Vagina (tissue), 2 donors: ENCODE data around the gene FGGY. TPM values are rescaled to one million over a fixed set of nuclear protein-coding genes. Genes with fewer than 3 reads are reported as not detected.
A peak's percentile ranks its signal among the peaks of the same experiment; 100 is the strongest.

ENCODE experiments used
- DNase-seq, 2 donors: peaks; one replicate each; pipeline ENCODE4 v3.0.0-alpha.2; 2017; ENCODE audit errors: extremely low spot score in 2 of 2
- H3K27ac ChIP-seq: fragments of 200-600 bp; sonication (generic); one replicate; pipeline ENCODE4 v1.5.1; 2019
- H3K27me3 ChIP-seq: fragments of 200-600 bp; sonication (generic); one replicate; pipeline ENCODE4 v1.5.1; 2019
- H3K36me3 ChIP-seq, 2 donors: fragments of 200-600 bp; sonication (generic); one replicate each; pipeline ENCODE4 v1.5.1; 2017 to 2019
- H3K4me1 ChIP-seq: fragments of 200-600 bp; sonication (generic); one replicate; pipeline ENCODE4 v1.5.1; 2019
- H3K4me3 ChIP-seq, 2 donors: fragments of 200-600 bp; sonication (generic); 1 replicate in 1 of 2; 2 replicates in 1 of 2; pipeline ENCODE4 v1.5.1; 2016 to 2019
- H3K9me3 ChIP-seq: fragments of 200-600 bp; sonication (generic); one replicate; pipeline ENCODE4 v1.5.1; 2019
- POLR2A ChIP-seq, 2 donors: fragments of 450-650 bp; IDR thresholded peaks; one replicate each; pipeline ENCODE4 v1.6.1; 2017; ENCODE audit warnings: antibody characterized with exemption in 2 of 2, mild to moderate bottlenecking in 2 of 2, moderate library complexity in 2 of 2
- POLR2AphosphoS5 ChIP-seq, 2 donors: sonication (generic); formaldehyde crosslinking; IDR thresholded peaks; one replicate each; pipeline ENCODE4 v1.9.0; 2017; ENCODE audit warnings: antibody characterized with exemption in 2 of 2, mild to moderate bottlenecking in 2 of 2, low read depth in 1 of 2; ENCODE audit not compliant: insufficient read depth in 1 of 2
- intact Hi-C: fragments of 100-400 bp; cut with DNase I; formaldehyde crosslinking; loops from one replicate; pipeline ENCODE4 v1.15.1; 2023
- total RNA-seq: library from RNA; depleted of rRNA; stranded (reverse); fragments of >200 nt; gene quantifications from one replicate; pipeline ENCODE4 v1.2.3, GENCODE V29; 2016
- TF ChIP-seq, protein P1 (sequence below), 3 experiments: fragments of 450-650 bp in 2 of 3; fragments of 200-600 bp in 1 of 3; sonication (generic) in 1 of 3; IDR thresholded peaks; one replicate each; pipeline ENCODE4 v1.5.1; 2017 to 2019; ENCODE audit warnings: antibody characterized with exemption in 3 of 3, mild to moderate bottlenecking in 2 of 3, moderate library complexity in 2 of 3

FGGY gene
- total RNA-seq, 1 donor from 2014 or later, result 11.8 TPM

DNA sequence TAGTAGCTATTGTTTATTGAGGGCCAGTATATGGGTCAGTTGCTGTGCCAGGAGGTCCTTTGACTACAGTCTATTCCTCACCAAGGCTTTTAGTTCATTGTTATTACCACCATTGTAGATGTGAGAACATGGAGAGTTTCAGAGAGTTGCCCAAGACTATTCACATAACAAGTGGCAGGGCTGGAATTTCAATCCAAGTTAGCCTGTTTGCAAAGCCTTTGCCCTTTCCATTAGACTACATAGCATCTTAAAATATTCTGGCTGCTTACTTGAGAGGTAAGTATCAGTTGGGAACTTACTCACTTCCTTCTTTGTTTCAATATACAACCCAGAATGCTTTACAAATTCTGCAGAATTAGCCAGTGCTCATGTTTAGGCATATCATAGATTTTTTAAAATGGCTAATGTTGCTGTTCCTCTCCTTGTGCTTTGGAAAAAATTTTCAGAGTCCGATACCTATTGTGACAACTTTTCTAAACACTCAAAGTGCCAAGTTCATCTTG lies 141.2 kb downstream of the FGGY start:
- no peaks in the 10 kb centered on the region for H3K36me3 ChIP-seq
- no peak overlapping the region for H3K4me3 ChIP-seq
- no peak for DNase-seq
- intact Hi-C loops, result no loop called here
- H3K27me3 ChIP-seq, result no peaks in the 10 kb centered on the region
- peaks cover 17% of the 10 kb centered on the region for H3K4me1 ChIP-seq
- no peaks in the 10 kb centered on the region for H3K9me3 ChIP-seq
- H3K27ac ChIP-seq, result no peak overlapping the region
- TF ChIP-seq, protein P1, sequence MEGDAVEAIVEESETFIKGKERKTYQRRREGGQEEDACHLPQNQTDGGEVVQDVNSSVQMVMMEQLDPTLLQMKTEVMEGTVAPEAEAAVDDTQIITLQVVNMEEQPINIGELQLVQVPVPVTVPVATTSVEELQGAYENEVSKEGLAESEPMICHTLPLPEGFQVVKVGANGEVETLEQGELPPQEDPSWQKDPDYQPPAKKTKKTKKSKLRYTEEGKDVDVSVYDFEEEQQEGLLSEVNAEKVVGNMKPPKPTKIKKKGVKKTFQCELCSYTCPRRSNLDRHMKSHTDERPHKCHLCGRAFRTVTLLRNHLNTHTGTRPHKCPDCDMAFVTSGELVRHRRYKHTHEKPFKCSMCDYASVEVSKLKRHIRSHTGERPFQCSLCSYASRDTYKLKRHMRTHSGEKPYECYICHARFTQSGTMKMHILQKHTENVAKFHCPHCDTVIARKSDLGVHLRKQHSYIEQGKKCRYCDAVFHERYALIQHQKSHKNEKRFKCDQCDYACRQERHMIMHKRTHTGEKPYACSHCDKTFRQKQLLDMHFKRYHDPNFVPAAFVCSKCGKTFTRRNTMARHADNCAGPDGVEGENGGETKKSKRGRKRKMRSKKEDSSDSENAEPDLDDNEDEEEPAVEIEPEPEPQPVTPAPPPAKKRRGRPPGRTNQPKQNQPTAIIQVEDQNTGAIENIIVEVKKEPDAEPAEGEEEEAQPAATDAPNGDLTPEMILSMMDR (IDR thresholded peaks at IDR 0.05), result no peak
- TF ChIP-seq POLR2AphosphoS5 (IDR thresholded peaks at IDR 0.05; ENCODE audit: insufficient read depth in 1 of 2, low read depth in 1 of 2) (no peak), POLR2A (IDR thresholded peaks at IDR 0.05) (no peak)

GRCh38 chr1:59442492-59442891 lies 145.6 kb downstream of the FGGY start:
- H3K27me3 ChIP-seq, result no peaks in the 10 kb centered on the region
- peaks cover 31% of the 10 kb centered on the region for H3K4me1 ChIP-seq
- no peaks in the 10 kb centered on the region for H3K9me3 ChIP-seq
- TF ChIP-seq, protein P1 (IDR thresholded peaks at IDR 0.05), result no peak
- TF ChIP-seq POLR2AphosphoS5 (IDR thresholded peaks at IDR 0.05; ENCODE audit: insufficient read depth in 1 of 2, low read depth in 1 of 2) (no peak), POLR2A (IDR thresholded peaks at IDR 0.05) (no peak)
- no peak overlapping the region for H3K27ac ChIP-seq
- no peaks in the 10 kb centered on the region for H3K36me3 ChIP-seq
- no peak overlapping the region for H3K4me3 ChIP-seq
- DNase-seq, result no peak
- intact Hi-C loops, result no loop called here

DNA sequence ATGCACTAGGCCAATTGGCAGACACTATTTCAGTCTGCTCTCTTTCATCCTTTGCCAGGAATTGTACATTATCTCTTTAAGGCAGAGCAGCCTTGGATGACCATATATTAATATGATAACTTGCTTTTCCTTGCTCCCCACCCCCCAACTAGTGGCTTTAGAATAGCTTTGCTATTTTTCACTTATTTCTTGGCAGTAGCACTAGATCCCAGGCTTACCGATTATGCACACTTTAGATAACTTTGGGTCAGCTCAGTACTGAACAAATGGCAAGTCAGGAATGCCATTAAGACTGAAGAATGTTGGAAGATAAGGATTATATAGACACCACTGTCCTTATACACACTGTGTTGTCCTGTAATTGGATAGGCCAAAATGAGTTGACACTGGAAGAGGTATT lies 146.4 kb downstream of the FGGY start:
- intact Hi-C loops, result no loop called here

DNA sequence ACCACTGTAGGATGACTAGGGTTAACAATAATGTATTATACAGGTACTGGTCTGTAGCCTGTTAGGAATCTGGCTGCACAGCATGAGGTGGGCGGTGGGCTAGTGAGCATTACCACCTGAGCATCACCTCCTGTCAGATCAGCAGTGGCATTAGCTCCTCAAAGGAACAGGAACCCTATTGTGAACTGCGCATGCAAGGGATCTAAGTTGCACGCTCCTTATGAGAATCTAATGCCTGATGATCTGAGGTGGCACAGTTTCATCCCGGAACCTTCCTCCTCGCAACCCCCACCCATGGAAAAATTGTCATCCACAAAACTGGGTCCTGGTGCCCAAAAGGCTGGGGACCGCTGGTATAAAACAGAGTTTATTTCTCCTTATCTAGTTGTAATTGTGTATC lies 147.6 kb downstream of the FGGY start:
- Histone ChIP-seq H3K27ac (no peak overlapping the region), H3K4me3 (no peak overlapping the region), H3K9me3 (no peaks in the 10 kb centered on the region), H3K27me3 (no peaks in the 10 kb centered on the region), H3K36me3 (no peaks in the 10 kb centered on the region), H3K4me1 (peaks cover 33% of the 10 kb centered on the region)
- TF ChIP-seq, protein P1 (IDR thresholded peaks at IDR 0.05), result no peak
- TF ChIP-seq POLR2AphosphoS5 (IDR thresholded peaks at IDR 0.05; ENCODE audit: insufficient read depth in 1 of 2, low read depth in 1 of 2) (no peak), POLR2A (IDR thresholded peaks at IDR 0.05) (no peak)
- DNase-seq, result no peak
- intact Hi-C loops, result no loop called here

More for the DNA sequence above, 146.4 kb downstream of the FGGY start:
- no peak overlapping the region for H3K4me3 ChIP-seq
- H3K9me3 ChIP-seq, result no peaks in the 10 kb centered on the region
- no peaks in the 10 kb centered on the region for H3K27me3 ChIP-seq
- H3K27ac ChIP-seq, result no peak overlapping the region
- TF ChIP-seq, protein P1 (IDR thresholded peaks at IDR 0.05), result no peak
- TF ChIP-seq POLR2A (IDR thresholded peaks at IDR 0.05), result no peak
- TF ChIP-seq POLR2AphosphoS5 (IDR thresholded peaks at IDR 0.05; ENCODE audit: insufficient read depth in 1 of 2, low read depth in 1 of 2), result no peak
- DNase-seq, result no peak
- peaks cover 33% of the 10 kb centered on the region for H3K4me1 ChIP-seq
- no peaks in the 10 kb centered on the region for H3K36me3 ChIP-seq

GRCh38 chr1:59445040-59445439 lies 148.1 kb downstream of the FGGY start:
- H3K36me3 ChIP-seq, result no peaks in the 10 kb centered on the region
- no peak overlapping the region for H3K4me3 ChIP-seq
- H3K4me1 ChIP-seq, result peaks cover 33% of the 10 kb centered on the region
- no peak for DNase-seq
- peak overlapping the region; percentile 67 for H3K27ac ChIP-seq
- TF ChIP-seq POLR2AphosphoS5 (IDR thresholded peaks at IDR 0.05; ENCODE audit: insufficient read depth in 1 of 2, low read depth in 1 of 2), result peak in 1 of 2 donors; percentile 80
- TF ChIP-seq, protein P1 (IDR thresholded peaks at IDR 0.05), result no peak
- no peaks in the 10 kb centered on the region for H3K27me3 ChIP-seq
- intact Hi-C loops, result no loop called here
- H3K9me3 ChIP-seq, result no peaks in the 10 kb centered on the region
